A549 (cell line): ENCODE results near the gene FGF18. TPM values are rescaled to one million over a fixed set of nuclear protein-coding genes. Genes with fewer than 3 reads are reported as not detected.

Experiments used
- ATAC-seq, 2 experiments: fragments of 200-7000 bp in 1 of 2; fragments of >200 bp in 1 of 2; cut with Nextera tagmentation in 1 of 2; cut with Tn5 transposase in 1 of 2; 3 replicates each; pipeline versions ENCODE4 v1.8.0 to v1.9.1; 2018 to 2020; ENCODE audit warnings: mild to moderate bottlenecking in 1 of 2, moderate library complexity in 1 of 2
- CTCF ChIA-PET: fragments of 300-600 bp; sonication (Branson Sonifier 250); formaldehyde crosslinking; extraction: SDS; loops from one replicate; lab custom pipeline; 2021; ENCODE audit warnings: antibody characterized with exemption, inconsistent platforms; lab: Yijun Ruan, JAX
- POLR2A ChIA-PET: fragments of 350-600 bp; formaldehyde crosslinking; extraction: SDS; loops from one replicate; lab custom pipeline; 2021; ENCODE audit warnings: antibody characterized with exemption, inconsistent platforms; lab: Yijun Ruan, JAX
- DNase-seq, 2 experiments: peaks; one replicate each; pipeline versions ENCODE4 v3.0.0 to v3.0.0-alpha.2; 2011 to 2016; ENCODE audit warnings: low read depth in 1 of 2, low spot score in 1 of 2
- FAIRE-seq: peaks from 2 replicates; lab custom pipeline; 2011; peaks lifted over from hg19 to GRCh38; lab: Jason Lieb, UNC
- H3K27ac ChIP-seq, 2 experiments: fragments of >200 bp; sonication (Bioruptor Twin); formaldehyde crosslinking; 3 replicates each; pipeline ENCODE4 v1.5.1; 2016 to 2017
- H3K4me1 ChIP-seq: fragments of >200 bp; sonication (Bioruptor Twin); formaldehyde crosslinking; 3 replicates; pipeline ENCODE4 v1.6.1; 2016
- H3K4me2 ChIP-seq: fragments of >200 bp; sonication (Bioruptor Twin); formaldehyde crosslinking; 3 replicates; pipeline ENCODE4 v1.6.1; 2016
- H3K4me3 ChIP-seq: fragments of >200 bp; sonication (Bioruptor Twin); formaldehyde crosslinking; 3 replicates; pipeline ENCODE4 v1.5.1; 2016
- H3K9me3 ChIP-seq: fragments of >200 bp; sonication (Bioruptor Twin); formaldehyde crosslinking; 3 replicates; pipeline ENCODE4 v1.6.1; 2016
- CBX2 ChIP-seq: fragments of 200-600 bp; sonication (generic); IDR thresholded peaks from 2 replicates; pipeline ENCODE4 v1.6.1; 2016; ENCODE audit warnings: low read depth, mild to moderate bottlenecking, borderline replicate concordance
- CBX8 ChIP-seq: fragments of 200-600 bp; sonication (generic); IDR thresholded peaks from 2 replicates; pipeline ENCODE4 v1.6.1; 2016
- CHD2 ChIP-seq: fragments of 150-350 bp; IDR thresholded peaks from 2 replicates; pipeline ENCODE4 v1.6.1; 2014; ENCODE audit warnings: low read length; ENCODE audit not compliant: partially characterized antibody
- FOSB ChIP-seq: fragments of 250-450 bp; sonication (Bioruptor Pico); IDR thresholded peaks from 2 replicates; pipeline ENCODE4 v1.5.0; 2020; ENCODE audit warnings: mild to moderate bottlenecking, moderate library complexity
- FOXS1 ChIP-seq: fragments of 250-450 bp; sonication (Bioruptor Pico); IDR thresholded peaks from 2 replicates; pipeline ENCODE4 v1.5.0; 2020; ENCODE audit warnings: mild to moderate bottlenecking, moderate library complexity
- HOXB13 ChIP-seq: fragments of 250-450 bp; sonication (Bioruptor Pico); IDR thresholded peaks from 2 replicates; pipeline ENCODE4 v1.5.0; 2020; ENCODE audit warnings: low read depth, mild to moderate bottlenecking, moderate library complexity
- JUNB ChIP-seq: fragments of >200 bp; sonication (Bioruptor Twin); formaldehyde crosslinking; IDR thresholded peaks from 2 replicates; pipeline ENCODE4 v1.6.1; 2016
- KDM1A ChIP-seq: fragments of 200-600 bp; sonication (generic); IDR thresholded peaks from 2 replicates; pipeline ENCODE4 v1.6.1; 2016; ENCODE audit warnings: low read depth, mild to moderate bottlenecking
- KDM5A ChIP-seq: fragments of 200-600 bp; sonication (generic); IDR thresholded peaks from 2 replicates; pipeline ENCODE4 v1.6.1; 2016; ENCODE audit warnings: antibody characterized with exemption, mild to moderate bottlenecking
- MAFK ChIP-seq: fragments of 450-650 bp; IDR thresholded peaks from 2 replicates; pipeline ENCODE4 v1.6.1; 2014; ENCODE audit not compliant: partially characterized antibody
- MYC ChIP-seq: IDR thresholded peaks from 2 replicates; pipeline ENCODE4 v1.6.1; 2012; ENCODE audit warnings: mild to moderate bottlenecking, inconsistent platforms, low read length, improper control_type of control experiment, borderline replicate concordance
- POLR2A ChIP-seq: IDR thresholded peaks from 2 replicates; pipeline ENCODE4 v1.6.1; 2012; ENCODE audit warnings: mild to moderate bottlenecking, low read length
- POLR2AphosphoS2 ChIP-seq: conservative IDR thresholded peaks from 2 replicates; pipeline ENCODE4 v1.6.1; 2012; ENCODE audit warnings: low read length, improper control_type of control experiment, inconsistent platforms
- RCOR1 ChIP-seq: fragments of 150-350 bp; IDR thresholded peaks from 2 replicates; pipeline ENCODE4 v1.6.1; 2014; ENCODE audit warnings: antibody characterized with exemption, low read length, low read depth
- RFX5 ChIP-seq: fragments of 450-650 bp; IDR thresholded peaks from 2 replicates; pipeline ENCODE4 v1.7.1; 2014; ENCODE audit warnings: antibody characterized with exemption, mild to moderate bottlenecking, moderate library complexity
- SMC3 ChIP-seq: fragments of >200 bp; sonication (Bioruptor Twin); formaldehyde crosslinking; IDR thresholded peaks from 3 replicates; pipeline ENCODE4 v1.6.1; 2018; ENCODE audit warnings: inconsistent platforms
- TFCP2L1 ChIP-seq: fragments of 250-450 bp; sonication (Bioruptor Pico); IDR thresholded peaks from 2 replicates; pipeline ENCODE4 v1.5.0; 2021; ENCODE audit warnings: mild to moderate bottlenecking
- TP53 ChIP-seq: fragments of 250-450 bp; sonication (Bioruptor Pico); IDR thresholded peaks from 2 replicates; pipeline ENCODE4 v1.5.0; 2021; ENCODE audit warnings: mild to moderate bottlenecking, moderate library complexity
- ZFP36 ChIP-seq: fragments of 450-650 bp; IDR thresholded peaks from 2 replicates; pipeline ENCODE4 v1.6.1; 2014; ENCODE audit warnings: borderline replicate concordance; ENCODE audit not compliant: partially characterized antibody
- WGBS: methylation state at CpG from one replicate; pipeline ENCODE4 v1.1.6; 2017; ENCODE audit errors: missing lambda C conversion rate; 5-methylcytosine and 5-hydroxymethylcytosine counted together
- polyA plus RNA-seq, 4 experiments: library from polyadenylated mRNA; depleted of rRNA in 3 of 4; stranded (reverse); fragments of >200 nt; fragmentation: RNase III in 1 of 4; extraction: RNeasy Plus Mini Kit Qiagen cat#74134 plus additional on column Dnase treatment in 1 of 4; gene quantifications; 2 replicates in 3 of 4; 3 replicates in 1 of 4; pipeline ENCODE4 v1.2.3, GENCODE V29; 2011 to 2017
- TF ChIP-seq, protein P1 (sequence below): fragments of 200-600 bp; sonication (generic); IDR thresholded peaks from 2 replicates; pipeline ENCODE4 v1.6.1; 2016; ENCODE audit warnings: antibody characterized with exemption, mild to moderate bottlenecking, moderate library complexity
- TF ChIP-seq, protein P2 (sequence below): fragments of 150-350 bp; IDR thresholded peaks from 2 replicates; pipeline ENCODE4 v1.6.1; 2014; ENCODE audit warnings: low read depth, mild to moderate bottlenecking, low read length
- TF ChIP-seq, protein P3 (sequence below): IDR thresholded peaks from 2 replicates; pipeline ENCODE4 v1.6.1; 2012

The FGF18 gene
- polyA plus RNA-seq, 2 of the 4 experiments (the other 2 are of a cell fraction), result 0.09 to 0.16 TPM

DNA sequence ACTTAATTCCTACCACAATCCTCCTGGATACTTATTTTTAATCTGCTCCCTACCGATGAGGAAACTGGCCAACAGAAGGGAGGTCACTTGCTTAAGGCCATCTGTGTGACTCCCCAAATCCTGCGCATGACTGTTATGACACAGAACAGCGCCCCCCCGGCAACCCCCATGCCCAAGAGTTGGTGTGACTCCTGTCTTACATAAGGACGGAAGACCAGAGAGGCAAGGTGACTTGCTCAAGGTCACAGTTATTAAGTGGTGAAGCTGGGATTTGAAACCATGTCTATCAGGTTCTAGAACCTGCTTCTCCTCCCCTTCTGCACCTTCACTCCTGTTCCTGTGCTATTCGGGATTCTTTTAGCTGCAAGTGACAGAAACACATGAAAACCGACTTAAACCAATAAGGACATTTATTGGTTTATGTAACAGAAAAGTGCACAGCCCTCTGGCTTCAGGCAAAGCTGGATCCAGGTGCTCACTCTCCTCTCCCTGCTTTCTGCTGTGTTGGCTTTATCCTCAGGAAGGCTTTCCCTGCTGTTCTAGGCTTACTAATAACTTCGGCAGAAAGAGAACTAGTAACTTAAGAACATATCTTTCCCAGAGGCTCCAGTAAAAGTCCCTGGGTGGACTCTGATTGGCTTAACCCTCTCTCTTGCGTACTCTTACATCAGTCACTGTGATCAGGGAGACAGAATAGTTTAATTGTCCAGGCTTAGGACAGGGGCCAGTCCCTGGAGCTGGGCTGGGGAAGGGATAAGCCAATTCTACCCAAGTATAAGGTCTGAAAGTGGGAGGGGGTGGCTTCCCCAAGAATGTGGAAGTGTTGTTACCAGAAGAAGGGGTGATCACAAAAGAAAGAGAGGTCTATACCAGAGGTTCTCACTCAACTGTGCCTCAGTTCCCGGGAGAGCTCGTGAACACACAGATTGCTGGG is 43.7 kb downstream of the FGF18 start:
- CTCF ChIA-PET, result interaction anchor here (0.5 to 1.9 kb wide), 6 partner anchors 21 to 167 kb away, joined by 3 to 5 read pairs (median 4); partner anchors contain the start of gene FGF18
- no peak overlapping the region for H3K4me3 ChIP-seq
- 47% methylated on average over 11 of the region's 11 CpGs for WGBS
- POLR2A ChIA-PET, result no interaction called here
- ATAC-seq (no peak), FAIRE-seq (no peak), DNase-seq (no peak)
- no peak overlapping the region for H3K4me2 ChIP-seq
- no peak overlapping the region for H3K27ac ChIP-seq
- H3K4me1 ChIP-seq, result no peaks in the 10 kb centered on the region
- no peaks in the 10 kb centered on the region for H3K9me3 ChIP-seq
- no peak for TF ChIP-seq KDM1A
- TF ChIP-seq JUNB, result no peak
- TF ChIP-seq MYC, result no peak
- TF ChIP-seq POLR2A, result no peak
- TF ChIP-seq CBX2, result no peak
- no peak for TF ChIP-seq RCOR1
- TF ChIP-seq POLR2AphosphoS2, result no peak
- no peak for TF ChIP-seq CHD2
- no peak for TF ChIP-seq TFCP2L1 (CRISPR knock-in tag)
- TF ChIP-seq, protein P1, sequence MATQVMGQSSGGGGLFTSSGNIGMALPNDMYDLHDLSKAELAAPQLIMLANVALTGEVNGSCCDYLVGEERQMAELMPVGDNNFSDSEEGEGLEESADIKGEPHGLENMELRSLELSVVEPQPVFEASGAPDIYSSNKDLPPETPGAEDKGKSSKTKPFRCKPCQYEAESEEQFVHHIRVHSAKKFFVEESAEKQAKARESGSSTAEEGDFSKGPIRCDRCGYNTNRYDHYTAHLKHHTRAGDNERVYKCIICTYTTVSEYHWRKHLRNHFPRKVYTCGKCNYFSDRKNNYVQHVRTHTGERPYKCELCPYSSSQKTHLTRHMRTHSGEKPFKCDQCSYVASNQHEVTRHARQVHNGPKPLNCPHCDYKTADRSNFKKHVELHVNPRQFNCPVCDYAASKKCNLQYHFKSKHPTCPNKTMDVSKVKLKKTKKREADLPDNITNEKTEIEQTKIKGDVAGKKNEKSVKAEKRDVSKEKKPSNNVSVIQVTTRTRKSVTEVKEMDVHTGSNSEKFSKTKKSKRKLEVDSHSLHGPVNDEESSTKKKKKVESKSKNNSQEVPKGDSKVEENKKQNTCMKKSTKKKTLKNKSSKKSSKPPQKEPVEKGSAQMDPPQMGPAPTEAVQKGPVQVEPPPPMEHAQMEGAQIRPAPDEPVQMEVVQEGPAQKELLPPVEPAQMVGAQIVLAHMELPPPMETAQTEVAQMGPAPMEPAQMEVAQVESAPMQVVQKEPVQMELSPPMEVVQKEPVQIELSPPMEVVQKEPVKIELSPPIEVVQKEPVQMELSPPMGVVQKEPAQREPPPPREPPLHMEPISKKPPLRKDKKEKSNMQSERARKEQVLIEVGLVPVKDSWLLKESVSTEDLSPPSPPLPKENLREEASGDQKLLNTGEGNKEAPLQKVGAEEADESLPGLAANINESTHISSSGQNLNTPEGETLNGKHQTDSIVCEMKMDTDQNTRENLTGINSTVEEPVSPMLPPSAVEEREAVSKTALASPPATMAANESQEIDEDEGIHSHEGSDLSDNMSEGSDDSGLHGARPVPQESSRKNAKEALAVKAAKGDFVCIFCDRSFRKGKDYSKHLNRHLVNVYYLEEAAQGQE, result no peak
- TF ChIP-seq CBX8, result no peak
- no peak for TF ChIP-seq HOXB13 (CRISPR knock-in tag)
- TF ChIP-seq SMC3, result no peak
- TF ChIP-seq, protein P2, sequence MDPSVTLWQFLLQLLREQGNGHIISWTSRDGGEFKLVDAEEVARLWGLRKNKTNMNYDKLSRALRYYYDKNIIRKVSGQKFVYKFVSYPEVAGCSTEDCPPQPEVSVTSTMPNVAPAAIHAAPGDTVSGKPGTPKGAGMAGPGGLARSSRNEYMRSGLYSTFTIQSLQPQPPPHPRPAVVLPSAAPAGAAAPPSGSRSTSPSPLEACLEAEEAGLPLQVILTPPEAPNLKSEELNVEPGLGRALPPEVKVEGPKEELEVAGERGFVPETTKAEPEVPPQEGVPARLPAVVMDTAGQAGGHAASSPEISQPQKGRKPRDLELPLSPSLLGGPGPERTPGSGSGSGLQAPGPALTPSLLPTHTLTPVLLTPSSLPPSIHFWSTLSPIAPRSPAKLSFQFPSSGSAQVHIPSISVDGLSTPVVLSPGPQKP, result no peak
- TF ChIP-seq FOSB (CRISPR knock-in tag), result no peak
- TF ChIP-seq, protein P3, sequence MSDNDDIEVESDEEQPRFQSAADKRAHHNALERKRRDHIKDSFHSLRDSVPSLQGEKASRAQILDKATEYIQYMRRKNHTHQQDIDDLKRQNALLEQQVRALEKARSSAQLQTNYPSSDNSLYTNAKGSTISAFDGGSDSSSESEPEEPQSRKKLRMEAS, result no peak

DNA sequence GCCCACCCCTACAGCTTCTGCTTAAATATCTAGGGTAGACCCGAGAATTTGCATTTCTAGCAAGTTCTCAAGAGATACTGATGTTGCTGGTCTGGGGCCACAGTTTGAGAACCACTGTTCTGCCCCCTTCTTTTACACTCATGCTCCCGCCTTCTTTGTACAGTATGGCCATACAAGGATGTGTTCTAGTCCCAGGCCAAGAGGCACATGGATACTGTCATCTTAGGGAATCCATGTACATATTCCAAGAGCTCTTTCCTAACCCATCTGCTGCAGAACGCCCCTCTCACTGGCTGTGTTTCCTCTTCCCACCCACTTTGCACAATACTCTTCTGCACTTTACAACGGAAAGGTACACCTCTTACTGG is 44.4 kb downstream of the FGF18 start:
- ChIA-PET CTCF (interaction anchor here (1.2 kb wide), 2 partner anchors 20 to 166 kb away, joined by 4 to 5 read pairs; no protein-coding TSS in a partner anchor), POLR2A (no interaction called here)
- WGBS, result 42% methylated on average over 4 of the region's 4 CpGs
- Histone ChIP-seq H3K9me3 (no peaks in the 10 kb centered on the region), H3K4me1 (no peaks in the 10 kb centered on the region), H3K27ac (no peak overlapping the region), H3K4me3 (no peak overlapping the region), H3K4me2 (no peak overlapping the region)
- no peak for TF ChIP-seq ZFP36
- no peak for ATAC-seq
- FAIRE-seq, result no peak
- no peak for DNase-seq

DNA sequence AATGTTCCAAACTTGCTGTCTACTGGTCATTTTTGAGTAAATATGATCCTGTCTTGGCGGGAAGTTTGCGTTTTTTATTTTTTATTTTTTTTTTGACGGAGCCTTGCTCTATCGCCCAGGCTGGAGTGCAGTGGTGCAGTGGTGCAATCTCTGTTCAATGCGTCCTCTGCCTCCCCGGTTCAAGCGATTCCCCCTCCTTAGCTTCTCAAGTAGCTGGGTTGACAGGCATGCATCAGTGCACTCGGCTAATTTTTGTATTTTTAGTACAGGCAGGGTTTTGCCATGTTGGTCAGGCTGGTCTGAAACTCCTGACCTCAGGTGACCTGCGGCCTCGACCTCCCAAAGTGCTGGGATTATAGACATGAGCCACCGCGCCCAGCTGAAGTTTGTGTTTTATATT is 45.4 kb downstream of the FGF18 start:
- FAIRE-seq, result no peak
- CTCF ChIA-PET, result no interaction called here

More for the DNA sequence above, 45.4 kb downstream of the FGF18 start:
- DNase-seq (no peak), ATAC-seq (no peak)
- 69% methylated on average over 12 of the region's 12 CpGs for WGBS
- POLR2A ChIA-PET, result no interaction called here
- H3K27ac ChIP-seq, result no peak overlapping the region
- H3K4me2 ChIP-seq, result no peak overlapping the region
- H3K4me1 ChIP-seq, result no peaks in the 10 kb centered on the region
- no peak overlapping the region for H3K4me3 ChIP-seq
- H3K9me3 ChIP-seq, result no peaks in the 10 kb centered on the region
- TF ChIP-seq FOXS1 (CRISPR knock-in tag) (no peak), RCOR1 (no peak), TP53 (CRISPR knock-in tag) (no peak), RFX5 (no peak), MAFK (no peak), FOSB (CRISPR knock-in tag) (no peak), KDM5A (no peak)
